IPS-18c (cell line): Measurements from ENCODE around the gene ZNRF2.

Source experiments
- H3K4me3 ChIP-seq: 2 replicates; pipeline ENCODE4 v1.7.0; 2013; ENCODE audit warnings: low read depth, mild to moderate bottlenecking, low read length, moderate library complexity; ENCODE audit not compliant: insufficient read depth
- H3K9me3 ChIP-seq: one replicate; pipeline ENCODE4 v1.6.1; 2013; ENCODE audit warnings: mild to moderate bottlenecking, low read length, moderate library complexity; ENCODE audit not compliant: control insufficient read depth, insufficient read depth

ZNRF2 gene

DNA sequence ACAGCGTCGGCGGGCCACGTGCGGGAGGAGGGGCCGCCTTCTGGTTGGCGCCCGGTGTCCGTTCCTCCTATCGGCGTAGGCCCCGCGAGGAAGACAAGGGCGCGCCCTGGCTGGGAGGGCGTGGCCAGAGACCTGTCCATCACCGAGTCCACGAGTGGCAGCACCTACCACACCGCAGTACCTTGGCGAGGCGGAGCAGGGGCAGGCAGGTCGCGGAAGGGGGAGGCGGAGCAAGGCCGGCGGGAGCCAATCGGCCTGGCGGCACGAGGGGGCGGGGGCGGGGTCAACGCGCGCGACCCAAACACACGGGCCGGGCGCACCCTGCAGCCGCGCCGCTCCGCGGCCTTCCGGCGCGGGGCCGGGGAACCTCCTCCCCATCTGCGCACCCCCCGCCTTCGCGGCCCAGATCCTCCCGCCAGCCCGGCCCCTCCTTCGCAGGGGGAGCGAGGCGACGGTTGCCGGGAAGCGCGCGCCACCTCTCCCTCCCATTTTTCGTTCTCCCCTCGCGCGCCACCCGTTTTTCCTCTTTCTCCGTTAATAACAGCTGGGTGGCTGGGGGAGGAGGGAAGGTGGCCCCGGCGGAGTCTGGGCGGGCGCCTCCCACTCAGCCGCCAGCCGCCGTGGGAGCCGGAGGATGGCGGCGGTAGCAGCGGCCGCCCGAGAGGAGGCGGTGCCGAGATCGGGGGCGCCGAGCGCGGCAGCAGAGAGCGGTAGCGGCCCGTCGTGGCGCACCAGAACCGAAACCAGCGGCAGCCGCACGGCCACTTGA, at the start of gene ZNRF2:
Gene ZNRF2, plus strand, starts transcription at position 300 of the 769 bp plus-strand sequence. CDS start 761 bp downstream, outside the sequence.
- peak within 1 kb of the TSS; percentile 80 for H3K4me3 ChIP-seq

DNA sequence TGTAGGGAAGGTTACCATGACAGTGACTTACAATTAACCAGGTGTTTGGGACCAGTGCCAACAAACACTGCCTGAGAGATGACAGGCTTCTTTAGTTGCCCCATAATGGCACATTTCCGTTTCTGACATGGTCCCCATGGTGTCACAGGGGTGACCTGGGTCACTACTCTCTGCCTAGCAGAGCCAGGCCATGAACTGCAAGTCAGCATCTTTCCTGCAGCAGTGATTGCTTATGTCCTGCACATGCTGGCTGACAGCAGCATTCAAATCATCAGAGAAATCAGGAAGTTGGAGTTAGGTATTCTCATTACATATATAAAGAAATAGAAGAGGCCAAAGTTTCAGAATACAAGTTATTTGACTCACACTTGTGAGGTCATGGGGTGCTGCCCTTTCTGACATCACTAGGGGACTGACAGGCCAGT, 47.1 kb upstream of the ZNRF2 start:
- no peaks in the 10 kb centered on the region for H3K9me3 ChIP-seq

More for the DNA sequence above, at the start of gene ZNRF2:
- no peaks in the 10 kb centered on the region for H3K9me3 ChIP-seq

GRCh38 chr7:30238721-30239441, 45.5 kb upstream of the ZNRF2 start:
- H3K4me3 ChIP-seq = no peak overlapping the region
- H3K9me3 ChIP-seq = no peaks in the 10 kb centered on the region

More for the DNA sequence above, 47.1 kb upstream of the ZNRF2 start:
- no peak overlapping the region for H3K4me3 ChIP-seq

DNA sequence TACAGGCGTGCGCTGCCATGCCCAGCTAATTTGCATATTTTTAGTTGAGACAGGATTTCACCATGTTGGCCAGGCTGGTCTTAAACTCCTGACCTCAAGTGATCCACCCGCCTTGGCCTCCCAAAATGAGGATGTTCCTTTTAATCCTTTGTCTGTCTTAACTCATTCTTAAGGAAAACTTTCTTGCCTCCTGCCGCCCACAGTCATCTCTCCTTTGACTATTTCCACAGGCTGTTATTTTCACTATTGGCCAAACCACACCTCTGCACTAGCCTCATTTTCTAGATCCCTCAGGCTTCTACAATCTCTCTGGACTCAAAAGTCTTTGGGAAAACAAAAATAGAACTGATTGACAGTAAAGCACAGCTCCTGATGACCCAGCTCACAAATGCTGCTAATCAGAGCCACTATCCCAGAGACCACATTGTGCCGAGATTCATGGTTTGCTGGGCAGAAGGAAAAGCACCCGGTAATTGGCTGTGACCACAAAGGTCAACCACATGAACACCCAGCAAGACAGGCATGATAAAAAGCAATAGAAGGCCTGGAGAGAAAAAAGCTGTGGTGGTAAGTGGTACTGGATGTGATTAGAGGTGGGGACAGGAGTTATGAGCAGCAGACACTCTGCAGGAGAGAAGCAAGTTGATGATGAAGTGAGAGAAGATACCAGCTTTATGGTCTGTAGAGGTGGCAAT, 44.1 kb upstream of the ZNRF2 start:
- Histone ChIP-seq H3K4me3 (no peak overlapping the region), H3K9me3 (no peaks in the 10 kb centered on the region)

GRCh38 chr7:30241767-30242166, 42.6 kb upstream of the ZNRF2 start:
- Histone ChIP-seq H3K9me3 (no peaks in the 10 kb centered on the region), H3K4me3 (no peak overlapping the region)

DNA sequence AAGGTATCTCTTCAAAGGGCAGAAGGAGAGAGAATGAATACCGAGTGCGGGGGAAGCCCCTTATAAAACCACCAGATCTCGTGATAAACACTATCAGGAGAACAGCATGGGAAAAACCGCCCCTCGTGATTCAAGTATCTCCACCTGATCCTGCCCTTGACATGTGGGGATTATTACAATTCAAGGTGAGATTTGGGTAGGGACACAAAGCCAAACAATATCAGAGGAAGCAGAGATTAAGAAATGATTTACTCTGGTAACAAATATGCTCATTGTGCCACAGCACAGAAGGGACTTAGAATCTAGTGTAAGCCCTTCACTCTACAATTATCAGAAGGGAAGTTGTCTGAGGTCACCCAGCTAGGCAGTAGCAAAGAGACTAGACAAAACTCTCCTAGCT, 40.1 kb upstream of the ZNRF2 start:
- no peak overlapping the region for H3K4me3 ChIP-seq
- H3K9me3 ChIP-seq = peaks cover 2% of the 10 kb centered on the region

DNA sequence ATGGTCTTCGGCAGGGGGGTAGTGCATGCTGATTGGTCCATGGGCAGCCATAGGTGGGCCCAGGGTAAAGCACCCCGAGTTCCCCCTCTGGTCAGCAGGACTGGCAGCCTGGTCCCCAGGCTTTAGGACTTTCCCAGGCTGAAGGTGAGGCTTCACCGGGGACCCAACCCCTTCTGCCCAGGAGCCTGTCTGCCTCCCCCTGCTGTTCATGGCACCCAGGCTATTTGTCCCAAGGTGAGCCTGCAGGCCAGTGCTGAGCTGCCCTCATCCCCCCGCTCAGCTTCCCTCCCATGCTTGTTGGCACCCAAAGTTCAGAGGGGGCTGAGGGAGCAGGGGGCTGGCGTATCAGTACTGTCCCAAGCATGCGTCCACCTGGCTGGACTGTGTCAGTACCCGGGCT, 38.5 kb upstream of the ZNRF2 start:
- peaks cover 2% of the 10 kb centered on the region for H3K9me3 ChIP-seq
- H3K4me3 ChIP-seq = no peak overlapping the region

DNA sequence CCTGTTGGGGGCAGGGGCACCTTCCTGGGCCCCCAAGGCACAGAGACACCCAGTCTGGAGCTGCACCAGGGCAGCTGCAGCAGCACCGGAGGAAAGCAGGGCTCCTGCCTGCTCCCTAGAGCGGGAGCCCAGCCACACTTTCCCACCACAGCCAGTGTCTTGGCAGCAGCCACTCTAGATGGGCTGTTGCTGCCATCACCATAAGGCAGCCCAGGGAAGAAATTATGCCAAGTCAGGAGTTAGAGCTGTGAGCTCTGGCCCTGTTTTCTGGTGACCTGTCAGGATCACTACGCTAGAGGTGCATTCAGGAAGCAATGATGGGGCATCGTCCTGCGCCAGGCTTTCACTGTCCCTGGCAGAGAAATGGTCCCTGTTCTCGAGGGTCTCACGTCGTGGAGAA, 38.0 kb upstream of the ZNRF2 start:
- Histone ChIP-seq H3K4me3 (no peak overlapping the region), H3K9me3 (peaks cover 2% of the 10 kb centered on the region)

- H3K4me3 ChIP-seq = no peak overlapping the region
- H3K9me3 ChIP-seq = peaks cover 2% of the 10 kb centered on the region
Measured at GRCh38 chr7:30247541-30248401, 36.6 kb upstream of the ZNRF2 start.

DNA sequence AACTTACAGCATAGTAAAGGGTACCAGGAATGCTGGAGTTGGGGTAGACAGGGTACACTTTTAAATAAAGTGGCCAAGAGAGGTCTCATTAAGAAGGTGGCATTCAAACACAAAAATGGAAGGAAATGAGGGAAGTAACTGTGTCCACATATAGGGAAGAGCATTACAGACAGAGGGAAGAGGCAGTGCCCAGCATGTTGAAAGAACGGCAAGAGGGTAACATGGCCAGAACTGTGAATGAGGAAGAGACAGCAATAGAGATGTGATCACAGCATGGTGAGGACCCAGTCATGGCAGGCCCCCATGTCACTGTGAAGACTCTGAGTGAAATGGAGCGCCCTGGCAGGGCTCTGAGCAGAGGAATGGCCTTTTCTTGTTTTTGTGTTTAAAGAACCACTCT, 35.1 kb upstream of the ZNRF2 start:
- H3K4me3 ChIP-seq = no peak overlapping the region
- peaks cover 2% of the 10 kb centered on the region for H3K9me3 ChIP-seq

DNA sequence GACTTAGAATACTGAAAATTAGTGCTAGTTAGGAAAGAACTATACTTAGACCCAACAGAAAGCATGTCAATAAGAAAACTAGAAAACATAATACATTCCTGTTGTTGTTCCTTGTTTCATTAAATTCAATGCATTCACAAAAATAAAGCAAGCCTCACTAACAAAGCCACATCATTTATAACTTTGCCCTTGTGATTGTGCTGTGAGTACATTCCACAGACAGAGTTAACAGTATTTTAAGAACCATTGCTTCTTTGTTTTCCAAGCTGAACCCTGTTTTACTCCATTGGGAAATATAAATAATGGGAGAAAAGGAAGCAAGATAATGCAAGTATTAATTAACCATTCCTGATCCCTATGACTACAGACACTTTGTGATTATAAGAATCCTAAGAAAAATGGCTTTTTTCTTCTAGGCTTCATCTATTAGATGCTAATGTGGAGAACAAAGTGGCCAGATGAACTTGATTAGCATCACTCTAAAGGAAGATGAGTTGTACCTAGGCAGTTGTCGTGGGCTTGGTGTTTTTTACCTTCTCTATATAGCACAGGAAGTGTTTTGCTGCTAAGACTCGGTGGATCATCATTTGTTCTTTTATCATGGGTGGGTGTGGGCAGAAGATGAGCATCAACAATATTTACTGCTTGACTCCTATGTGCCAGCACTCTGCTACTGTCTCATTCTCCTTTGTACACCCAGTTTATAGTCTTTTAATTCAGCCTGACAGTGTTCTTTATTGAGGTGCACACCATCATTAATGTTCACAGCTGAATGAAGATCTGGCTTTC, 34.2 kb upstream of the ZNRF2 start:
- H3K9me3 ChIP-seq = peaks cover 2% of the 10 kb centered on the region
- H3K4me3 ChIP-seq = no peak overlapping the region

- Histone ChIP-seq H3K4me3 (no peak overlapping the region), H3K9me3 (peaks cover 2% of the 10 kb centered on the region)
Measured at GRCh38 chr7:30251708-30252329, 32.6 kb upstream of the ZNRF2 start.

DNA sequence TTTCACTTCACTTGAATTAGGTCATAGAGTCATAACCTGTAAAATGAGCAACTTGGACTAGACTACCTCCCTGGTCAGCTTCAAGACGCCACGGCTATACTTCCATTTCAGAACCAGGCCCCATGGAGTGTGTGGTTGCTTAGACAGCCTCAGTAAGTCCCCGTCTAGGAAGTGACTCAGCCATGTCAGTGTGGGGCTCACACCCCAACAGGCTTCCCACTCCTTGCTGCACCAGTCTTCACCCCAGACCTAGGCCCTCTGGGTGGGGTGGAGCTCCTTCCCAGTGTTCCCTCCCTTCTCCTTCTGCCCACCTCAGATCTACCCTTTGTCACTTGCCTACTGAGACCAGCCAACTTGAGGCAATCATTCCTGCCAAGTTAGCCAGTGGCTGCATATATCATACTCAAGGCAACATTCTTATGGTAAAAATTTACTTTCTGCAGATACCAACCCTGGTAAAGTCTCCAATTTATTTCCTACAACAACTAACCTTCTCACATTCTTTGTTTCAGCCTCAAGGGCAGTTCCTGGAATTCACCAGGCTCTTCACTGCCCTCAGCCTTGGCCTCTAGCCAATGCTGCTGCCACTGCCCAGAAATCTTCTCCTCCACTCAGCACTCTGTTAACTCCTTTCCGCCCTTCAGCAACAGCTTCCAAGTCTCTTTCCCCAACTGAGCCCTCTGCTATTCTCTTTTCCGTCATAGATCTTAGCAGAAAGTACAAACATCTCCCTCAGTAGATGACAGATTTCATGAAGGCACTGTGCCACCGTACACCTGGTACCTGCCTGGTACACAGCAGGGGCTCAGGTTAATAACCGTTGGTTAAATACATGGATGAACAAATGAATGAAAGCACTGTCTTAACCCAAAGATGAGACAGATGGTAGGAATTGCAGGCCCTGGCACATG, 31.3 kb upstream of the ZNRF2 start:
- Histone ChIP-seq H3K9me3 (peaks cover 2% of the 10 kb centered on the region), H3K4me3 (no peak overlapping the region)

- H3K9me3 ChIP-seq = peaks cover 2% of the 10 kb centered on the region
Measured at GRCh38 chr7:30253796-30254165, 30.6 kb upstream of the ZNRF2 start.

DNA sequence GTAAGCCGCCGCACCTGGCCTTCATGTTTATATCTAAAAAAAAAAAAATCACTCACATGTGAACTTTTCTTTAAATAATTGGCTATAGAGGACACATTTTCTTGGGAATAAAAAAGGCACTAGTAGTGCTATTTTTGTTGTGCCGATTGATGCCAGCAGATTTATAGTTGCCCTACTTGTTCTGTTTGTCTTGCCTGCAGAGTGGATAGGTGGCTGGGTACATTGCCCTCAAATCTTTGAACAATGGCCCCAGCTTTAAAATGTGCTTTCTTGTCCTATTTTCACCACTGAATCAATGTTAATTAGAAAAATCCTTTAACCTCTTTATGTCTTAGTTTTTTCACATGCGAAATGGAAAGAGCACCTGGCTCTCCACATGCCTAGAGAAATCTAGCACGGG, 30.1 kb upstream of the ZNRF2 start:
- Histone ChIP-seq H3K9me3 (peaks cover under 1% of the 10 kb centered on the region), H3K4me3 (no peak overlapping the region)

More at GRCh38 chr7:30253796-30254165, 30.6 kb upstream of the ZNRF2 start:
- H3K4me3 ChIP-seq = no peak overlapping the region
